GM23338 (cell line): ENCODE results near the gene SLC39A10. TPM values are rescaled to one million over a fixed set of nuclear protein-coding genes. Genes with fewer than 3 reads are reported as not detected.

ENCODE experiments used
- ATAC-seq: fragments of 200-7000 bp; cut with Tn5 transposase; 3 replicates; pipeline ENCODE4 v1.9.1; 2020
- DNase-seq: peaks from one replicate; pipeline ENCODE4 v3.0.0-alpha.2; 2015; ENCODE audit warnings: low spot score
- H2AFZ ChIP-seq: fragments of 200-600 bp; sonication (generic); 2 replicates; pipeline ENCODE4 v1.8.0; 2016; ENCODE audit warnings: antibody characterized with exemption, mild to moderate bottlenecking, moderate library complexity
- H3F3A ChIP-seq: fragments of 200-600 bp; sonication (generic); replicated peaks from 2 replicates; pipeline ENCODE4 v1.8.0; 2017; ENCODE audit warnings: antibody characterized with exemption, mixed run types, low read depth
- H3K27ac ChIP-seq: fragments of 200-600 bp; sonication (generic); 2 replicates; pipeline ENCODE4 v1.6.1; 2016; ENCODE audit warnings: low read depth
- H3K27me3 ChIP-seq: fragments of 200-600 bp; sonication (generic); 2 replicates; pipeline ENCODE4 v1.8.0; 2016; ENCODE audit warnings: mild to moderate bottlenecking, mixed run types, moderate library complexity; ENCODE audit not compliant: insufficient read depth
- H3K36me3 ChIP-seq: fragments of 200-600 bp; sonication (generic); 2 replicates; pipeline ENCODE4 v1.8.0; 2016; ENCODE audit warnings: mild to moderate bottlenecking; ENCODE audit not compliant: insufficient read depth
- H3K4me1 ChIP-seq: fragments of 200-600 bp; sonication (generic); 2 replicates; pipeline ENCODE4 v1.8.0; 2016; ENCODE audit warnings: mild to moderate bottlenecking, moderate library complexity; ENCODE audit not compliant: insufficient read depth
- H3K4me2 ChIP-seq: fragments of 200-600 bp; sonication (generic); 2 replicates; pipeline ENCODE4 v1.7.1; 2017; ENCODE audit warnings: mixed run types
- H3K4me3 ChIP-seq: fragments of 200-600 bp; sonication (generic); 2 replicates; pipeline ENCODE4 v1.6.1; 2016; ENCODE audit warnings: mixed run types
- H3K79me2 ChIP-seq: fragments of 200-600 bp; sonication (generic); replicated peaks from 2 replicates; pipeline ENCODE4 v1.8.0; 2017; ENCODE audit warnings: mild to moderate bottlenecking; ENCODE audit not compliant: insufficient read depth
- H3K9me2 ChIP-seq: fragments of 200-600 bp; sonication (generic); 2 replicates; pipeline ENCODE4 v1.8.0; 2017; ENCODE audit not compliant: insufficient read depth
- H4K20me1 ChIP-seq: fragments of 200-600 bp; sonication (generic); replicated peaks from 2 replicates; pipeline ENCODE4 v1.8.0; 2017; ENCODE audit warnings: mild to moderate bottlenecking; ENCODE audit not compliant: insufficient read depth
- H3K27ac Mint-ChIP-seq: 2 replicates; pipeline ENCODE4 v1.8.0; 2020; ENCODE audit warnings: inconsistent platforms, mild to moderate bottlenecking, moderate library complexity, mixed read lengths
- H3K27me3 Mint-ChIP-seq: 3 replicates; pipeline ENCODE4 v1.8.0; 2022; ENCODE audit warnings: low read depth, mild to moderate bottlenecking, moderate library complexity, mixed read lengths, inconsistent platforms; ENCODE audit not compliant: insufficient read depth, poor library complexity
- H3K36me3 Mint-ChIP-seq: 3 replicates; pipeline ENCODE4 v1.8.0; 2021; ENCODE audit warnings: low read depth, mild to moderate bottlenecking, inconsistent platforms, moderate library complexity, mixed read lengths
- H3K4me1 Mint-ChIP-seq: 3 replicates; pipeline ENCODE4 v1.8.0; 2020; ENCODE audit warnings: mild to moderate bottlenecking, inconsistent platforms, mixed read lengths
- H3K4me3 Mint-ChIP-seq: 3 replicates; pipeline ENCODE4 v1.8.0; 2021; ENCODE audit warnings: moderate library complexity, mild to moderate bottlenecking, inconsistent platforms, mixed read lengths
- H3K9me3 Mint-ChIP-seq: 3 replicates; pipeline ENCODE4 v1.8.0; 2020; ENCODE audit warnings: moderate library complexity, mild to moderate bottlenecking, inconsistent platforms, mixed read lengths
- EZH2phosphoT487 ChIP-seq: fragments of 200-600 bp; sonication (generic); IDR thresholded peaks from one replicate; pipeline ENCODE4 v1.8.1; 2018; ENCODE audit warnings: antibody characterized with exemption; ENCODE audit not compliant: unreplicated experiment
- JUNB ChIP-seq: IDR thresholded peaks from one replicate; pipeline ENCODE4 v1.6.1; 2016; ENCODE audit warnings: antibody characterized with exemption; ENCODE audit not compliant: unreplicated experiment
- POLR2AphosphoS5 ChIP-seq: IDR thresholded peaks from 2 replicates; pipeline ENCODE4 v1.6.1; 2016; ENCODE audit warnings: antibody characterized with exemption, low read depth
- REST ChIP-seq: IDR thresholded peaks from one replicate; pipeline ENCODE4 v1.6.1; 2018; ENCODE audit warnings: antibody characterized with exemption; ENCODE audit not compliant: unreplicated experiment
- STAT1 ChIP-seq: IDR thresholded peaks from one replicate; pipeline ENCODE4 v1.6.1; 2016; ENCODE audit warnings: antibody characterized with exemption; ENCODE audit not compliant: unreplicated experiment
- ZNF114 ChIP-seq: fragments of 250-450 bp; sonication (Bioruptor Pico); IDR thresholded peaks from 2 replicates; pipeline ENCODE4 v1.5.0; 2020; ENCODE audit warnings: mild to moderate bottlenecking, moderate library complexity
- ZNF331 ChIP-seq: fragments of 250-450 bp; sonication (Bioruptor Pico); IDR thresholded peaks from 2 replicates; pipeline ENCODE4 v1.5.0; 2020; ENCODE audit warnings: low read depth, mild to moderate bottlenecking, moderate library complexity
- ZNF462 ChIP-seq: fragments of 250-450 bp; sonication (Bioruptor Pico); IDR thresholded peaks from 2 replicates; pipeline ENCODE4 v1.5.0; 2020; ENCODE audit warnings: mild to moderate bottlenecking, moderate library complexity
- polyA plus RNA-seq: library from polyadenylated mRNA; unstranded; fragments of >200 nt; fragmentation: Nextera tagmentation; extraction: Ambion mirVana; gene quantifications from 2 replicates; pipeline ENCODE4 v1.2.1, GENCODE V29; 2016
- total RNA-seq: library from RNA; depleted of rRNA; stranded (reverse); fragments of >200 nt; shearing (Covaris generic); gene quantifications from 2 replicates; pipeline ENCODE4 v1.2.3, GENCODE V29; 2014

The SLC39A10 gene
- total and polyA plus RNA-seq, 2 experiments from 2014 or later: 261 to 356 TPM

- TF ChIP-seq ZNF462 (no peak), REST (no peak), ZNF331 (CRISPR knock-in tag) (no peak), STAT1 (no peak), JUNB (no peak)
Observed at GRCh38 chr2:195682077-195682476, 25.1 kb downstream of the SLC39A10 start (continued).

- H3F3A ChIP-seq: no peaks in the 10 kb centered on the region
- Mint-ChIP-seq H3K4me3 (no peak overlapping the region), H3K9me3 (no peaks in the 10 kb centered on the region), H3K27ac (0 out of 2 replicates have a peak overlapping the region, but pooled peaks have one; percentile 4), H3K27me3 (no peaks in the 10 kb centered on the region), H3K36me3 (peaks cover 18% of the 10 kb centered on the region), H3K4me1 (peaks cover 40% of the 10 kb centered on the region)
- H3K36me3 ChIP-seq: peaks cover 5% of the 10 kb centered on the region; the same call in 1 of the 2 replicates
- no peak for DNase-seq
- no peak for ATAC-seq
- no peak overlapping the region for H3K4me3 ChIP-seq
- H2AFZ ChIP-seq: no peak overlapping the region
- no peak overlapping the region for H3K27ac ChIP-seq
- peaks cover 91% of the 10 kb centered on the region for H3K79me2 ChIP-seq
- peaks cover 52% of the 10 kb centered on the region for H3K4me1 ChIP-seq
- no peaks in the 10 kb centered on the region for H3K27me3 ChIP-seq
- H3K9me2 ChIP-seq: no peaks in the 10 kb centered on the region
- H3K4me2 ChIP-seq: no peak overlapping the region
- H4K20me1 ChIP-seq: peaks cover 3% of the 10 kb centered on the region; the same call in 1 of the 2 replicates
- TF ChIP-seq ZNF114 (CRISPR knock-in tag): no peak
- no peak for TF ChIP-seq POLR2AphosphoS5
- no peak for TF ChIP-seq REST
- no peak for TF ChIP-seq JUNB
- no peak for TF ChIP-seq STAT1
- no peak for TF ChIP-seq EZH2phosphoT487
Observed at GRCh38 chr2:195683174-195683573, 26.1 kb downstream of the SLC39A10 start.
